ENCODE measurements around the gene ZSWIM7. TPM values are rescaled to one million over a fixed set of nuclear protein-coding genes. Genes with fewer than 3 reads are reported as not detected.

ZSWIM7 gene
- total and polyA plus RNA-seq, 11 donors = 15.3 to 47.3 (median 32.6) TPM

- no peak for DNase-seq
- intact Hi-C loops (cut with DNase I) = no loop called here
- 94 to 98% (median 97%) methylated on average over 7 of the region's 7 CpGs for WGBS, 4 donors
These were observed 34.3 kb upstream of the ZSWIM7 start for GRCh38 chr17:16033729-16034349.

GRCh38 chr17:16027708-16028584 is 28.4 kb upstream of the ZSWIM7 start:
- ATAC-seq (peak; percentile 18 to 92 (median 85)), DNase-seq (no peak)
- peak overlapping the region in 6 of 12 donors; percentile 12 to 66 (median 39) for H3K27ac ChIP-seq
- TF ChIP-seq POLR2A (IDR thresholded peaks at IDR 0.05) (no peak), CTCF (IDR thresholded peaks at IDR 0.05) (no peak)
- H3K36me3 ChIP-seq = peaks cover 0 to 100% (median 96%) of the 10 kb centered on the region in 9 donors
- H3K27me3 ChIP-seq = no peaks in the 10 kb centered on the region
- H3K9me3 ChIP-seq = no peaks in the 10 kb centered on the region
- intact Hi-C loops (cut with DNase I) = no loop called here
- peaks cover 0 to 21% (median 8%) of the 10 kb centered on the region in 12 donors for H3K4me1 ChIP-seq
- no peak overlapping the region for H3K4me3 ChIP-seq
- 74 to 80% (median 77%) methylated on average over 5 of the region's 5 CpGs for WGBS, 4 donors

More at GRCh38 chr17:16033729-16034349, 34.3 kb upstream of the ZSWIM7 start:
- H3K27me3 ChIP-seq = no peaks in the 10 kb centered on the region
- no peak overlapping the region for H3K4me3 ChIP-seq
- H3K36me3 ChIP-seq = peaks cover 0 to 100% (median 99%) of the 10 kb centered on the region in 9 donors
- TF ChIP-seq POLR2A (IDR thresholded peaks at IDR 0.05) = no peak
- no peak for TF ChIP-seq CTCF (IDR thresholded peaks at IDR 0.05)
- H3K9me3 ChIP-seq = no peaks in the 10 kb centered on the region
- H3K4me1 ChIP-seq = no peaks in the 10 kb centered on the region
- H3K27ac ChIP-seq = no peak overlapping the region
- no peak for ATAC-seq

- peak overlapping the region in 2 of 12 donors; percentile 29 to 66 for H3K27ac ChIP-seq
- WGBS, 4 donors = 94 to 96% (median 95%) methylated on average over 5 of the region's 5 CpGs
- TF ChIP-seq CTCF (IDR thresholded peaks at IDR 0.05) (no peak), POLR2A (IDR thresholded peaks at IDR 0.05) (no peak)
- H3K4me1 ChIP-seq = peaks cover 0 to 31% (median 11%) of the 10 kb centered on the region in 12 donors
- no peaks in the 10 kb centered on the region for H3K9me3 ChIP-seq
- H3K36me3 ChIP-seq = peaks cover 0 to 95% (median 92%) of the 10 kb centered on the region in 9 donors
- intact Hi-C loops (cut with DNase I) = no loop called here
- H3K4me3 ChIP-seq = no peak overlapping the region
- no peaks in the 10 kb centered on the region for H3K27me3 ChIP-seq
- DNase-seq = no peak
- no peak for ATAC-seq
These were observed 27.4 kb upstream of the ZSWIM7 start for GRCh38 chr17:16026895-16027294.

DNA sequence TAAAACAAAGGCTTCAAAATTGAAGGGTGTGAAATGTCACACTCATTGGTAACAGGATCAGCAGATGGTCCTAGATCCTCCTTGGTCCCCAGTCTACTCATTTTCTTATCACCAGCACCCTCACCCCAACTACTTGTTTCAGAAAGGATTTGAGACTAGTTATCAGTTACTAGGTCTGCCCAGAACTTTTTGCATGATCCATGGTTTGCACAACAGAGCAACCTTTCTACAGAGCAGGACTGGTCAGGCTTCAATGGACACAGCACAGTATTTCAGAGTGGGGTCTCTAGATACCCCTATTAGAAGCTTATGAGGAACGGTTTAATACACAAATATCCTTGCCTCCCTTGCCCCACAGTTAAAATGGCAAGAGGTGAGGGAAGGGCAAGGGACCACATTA is 25.7 kb upstream of the ZSWIM7 start:
- WGBS, 4 donors = 95 to 100% (median 97%) methylated on average over 1 of the region's 1 CpG
- intact Hi-C loops (cut with DNase I) = no loop called here
- H3K27ac ChIP-seq = no peak overlapping the region
- no peak for DNase-seq
- no peak for ATAC-seq
- no peaks in the 10 kb centered on the region for H3K27me3 ChIP-seq
- H3K9me3 ChIP-seq = no peaks in the 10 kb centered on the region
- peaks cover 0 to 36% (median 11%) of the 10 kb centered on the region in 12 donors for H3K4me1 ChIP-seq
- TF ChIP-seq POLR2A (IDR thresholded peaks at IDR 0.05) (no peak), CTCF (IDR thresholded peaks at IDR 0.05) (no peak)
- H3K36me3 ChIP-seq = peaks cover 0 to 91% (median 83%) of the 10 kb centered on the region in 9 donors
- H3K4me3 ChIP-seq = no peak overlapping the region

All from heart left ventricle (tissue), 16 donors.